Measurements from ENCODE around the gene FMOD.

GRCh38 chr1:203378556-203379245 lies 27.8 kb upstream of the FMOD start:
- TF ChIP-seq CTCF (conservative IDR thresholded peaks at IDR 0.05; ENCODE audit: low read length): no peak
- TF ChIP-seq EZH2phosphoT487 (IDR thresholded peaks at IDR 0.05; ENCODE audit: borderline replicate concordance, low read depth, low read length): no peak

All from OCI-LY7 (cell line).